Measurements from ENCODE around the gene PAPOLA.

PAPOLA gene

GRCh38 chr14:96587823-96588385, 85.7 kb downstream of the PAPOLA start:
- no peak for DNase-seq

- DNase-seq = no peak
Measured at GRCh38 chr14:96588410-96589257, 86.5 kb downstream of the PAPOLA start.

- no peak for DNase-seq
Measured at GRCh38 chr14:96589577-96589976, 87.4 kb downstream of the PAPOLA start.

- DNase-seq = no peak
Measured at GRCh38 chr14:96590190-96590864, 88.1 kb downstream of the PAPOLA start.

- no peak for DNase-seq
Measured at GRCh38 chr14:96592591-96593386, 90.6 kb downstream of the PAPOLA start.

GRCh38 chr14:96594961-96595360, 92.8 kb downstream of the PAPOLA start:
- no peak for DNase-seq

GRCh38 chr14:96597680-96598079, 95.5 kb downstream of the PAPOLA start:
- DNase-seq = no peak

- DNase-seq = no peak
Measured at GRCh38 chr14:96598332-96598928, 96.2 kb downstream of the PAPOLA start.

GRCh38 chr14:96599076-96599475, 96.9 kb downstream of the PAPOLA start:
- DNase-seq = no peak

- DNase-seq = no peak
Measured at GRCh38 chr14:96602186-96602585, 100.0 kb downstream of the PAPOLA start.

GRCh38 chr14:96603350-96604255, 101.4 kb downstream of the PAPOLA start:
- DNase-seq = no peak

- DNase-seq = no peak
Measured at GRCh38 chr14:96614481-96614881, 112.3 kb downstream of the PAPOLA start.

- DNase-seq = no peak
Measured at GRCh38 chr14:96616161-96616721, 114.1 kb downstream of the PAPOLA start.

All from DMS153 (cell line).